Fibroblast of peridontal ligament (primary cell): Measurements from ENCODE around the gene MAG.

Experiments
- DNase-seq: peaks from one replicate; pipeline ENCODE4 v3.0.0-alpha.2; 2010; ENCODE audit errors: extremely low read depth

MAG gene

GRCh38 chr19:35299523-35300338 lies 7.8 kb downstream of the MAG start:
- DNase-seq: no peak

- DNase-seq: no peak
Measured at GRCh38 chr19:35300339-35300649, 8.3 kb downstream of the MAG start.

GRCh38 chr19:35301961-35302360 lies 10.0 kb downstream of the MAG start:
- no peak for DNase-seq

- no peak for DNase-seq
Measured at GRCh38 chr19:35302446-35302845, 10.5 kb downstream of the MAG start.

DNA sequence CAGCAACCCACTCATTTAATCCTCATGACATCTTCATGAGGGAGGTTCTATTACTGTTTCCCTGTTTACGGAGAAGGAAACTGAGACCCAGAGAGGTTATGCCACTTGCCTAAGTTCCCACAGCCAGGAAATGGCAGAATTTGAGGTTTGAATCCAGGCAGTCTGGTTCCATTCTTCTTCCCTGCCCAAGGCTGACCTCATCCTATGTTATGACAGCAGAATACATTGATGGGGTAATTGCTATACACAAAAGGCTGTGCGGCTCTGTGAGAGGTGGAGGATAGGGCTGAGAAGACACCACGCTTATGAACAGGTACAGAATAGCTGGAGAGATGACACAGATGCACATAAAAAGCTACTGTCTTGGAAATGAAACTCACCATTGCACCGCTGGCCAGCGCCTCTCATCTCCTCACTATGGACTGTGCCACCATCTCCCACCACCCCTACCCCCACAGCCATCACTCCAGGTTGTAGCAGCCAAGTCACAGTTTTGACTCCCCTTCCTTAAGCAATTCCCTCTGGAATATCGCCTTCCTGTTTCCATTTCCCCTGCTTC lies 11.5 kb downstream of the MAG start:
- no peak for DNase-seq

- no peak for DNase-seq
Measured at GRCh38 chr19:35304036-35304435, 12.1 kb downstream of the MAG start.

GRCh38 chr19:35305181-35305580 lies 13.2 kb downstream of the MAG start:
- no peak for DNase-seq

GRCh38 chr19:35306473-35307246 lies 14.7 kb downstream of the MAG start:
- DNase-seq: no peak

- DNase-seq: no peak
Measured at GRCh38 chr19:35307931-35308330, 16.0 kb downstream of the MAG start.

GRCh38 chr19:35308910-35309309 lies 16.9 kb downstream of the MAG start:
- DNase-seq: no peak

DNA sequence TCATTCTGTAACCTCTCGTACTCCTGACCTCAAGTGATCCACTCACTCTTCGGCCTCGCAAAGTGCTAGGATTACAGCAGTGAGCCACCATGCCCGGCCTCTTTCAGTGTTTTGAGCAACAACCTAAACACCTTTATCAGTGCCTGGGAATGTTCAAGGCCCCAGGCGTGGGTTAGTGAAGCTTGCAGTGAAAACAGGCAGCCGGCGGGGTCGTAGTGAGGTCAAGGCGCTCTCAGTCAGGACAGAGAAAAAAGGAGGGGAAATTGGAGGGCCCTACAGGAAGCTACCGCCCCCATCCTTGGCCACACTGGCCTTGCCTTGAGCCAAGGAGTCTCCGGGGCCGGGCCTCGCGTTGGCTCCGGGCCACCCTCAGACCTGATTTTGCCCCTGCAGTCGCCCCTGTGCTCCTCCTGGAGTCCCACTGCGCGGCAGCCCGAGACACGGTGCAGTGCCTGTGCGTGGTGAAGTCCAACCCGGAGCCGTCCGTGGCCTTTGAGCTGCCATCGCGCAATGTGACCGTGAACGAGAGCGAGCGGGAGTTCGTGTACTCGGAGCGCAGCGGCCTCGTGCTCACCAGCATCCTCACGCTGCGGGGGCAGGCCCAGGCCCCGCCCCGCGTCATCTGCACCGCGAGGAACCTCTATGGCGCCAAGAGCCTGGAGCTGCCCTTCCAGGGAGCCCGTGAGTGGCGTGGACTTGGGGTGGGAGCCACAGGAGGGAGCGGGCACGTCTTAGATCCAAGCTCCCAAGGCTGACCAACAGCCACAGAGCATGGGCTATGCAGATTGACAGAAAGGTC lies 17.7 kb downstream of the MAG start:
- no peak for DNase-seq

DNA sequence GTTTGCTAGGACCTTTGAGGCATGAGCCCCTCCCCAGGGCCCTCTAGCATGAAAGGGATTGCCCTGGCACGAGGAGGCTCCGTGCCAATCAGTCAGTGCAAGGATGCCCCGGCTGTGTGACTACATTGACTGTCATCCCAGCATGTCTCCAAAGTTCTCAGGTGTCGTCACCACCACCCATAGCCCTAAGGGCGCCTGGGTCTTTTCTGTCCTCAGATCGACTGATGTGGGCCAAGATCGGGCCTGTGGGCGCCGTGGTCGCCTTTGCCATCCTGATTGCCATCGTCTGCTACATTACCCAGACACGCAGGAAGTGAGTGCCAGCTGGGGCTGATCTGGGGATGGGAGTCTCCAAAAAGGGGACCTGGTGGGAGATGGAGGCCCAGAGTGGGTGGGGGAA lies 18.4 kb downstream of the MAG start:
- no peak for DNase-seq

GRCh38 chr19:35310811-35311465 lies 19.0 kb downstream of the MAG start:
- DNase-seq: no peak

DNA sequence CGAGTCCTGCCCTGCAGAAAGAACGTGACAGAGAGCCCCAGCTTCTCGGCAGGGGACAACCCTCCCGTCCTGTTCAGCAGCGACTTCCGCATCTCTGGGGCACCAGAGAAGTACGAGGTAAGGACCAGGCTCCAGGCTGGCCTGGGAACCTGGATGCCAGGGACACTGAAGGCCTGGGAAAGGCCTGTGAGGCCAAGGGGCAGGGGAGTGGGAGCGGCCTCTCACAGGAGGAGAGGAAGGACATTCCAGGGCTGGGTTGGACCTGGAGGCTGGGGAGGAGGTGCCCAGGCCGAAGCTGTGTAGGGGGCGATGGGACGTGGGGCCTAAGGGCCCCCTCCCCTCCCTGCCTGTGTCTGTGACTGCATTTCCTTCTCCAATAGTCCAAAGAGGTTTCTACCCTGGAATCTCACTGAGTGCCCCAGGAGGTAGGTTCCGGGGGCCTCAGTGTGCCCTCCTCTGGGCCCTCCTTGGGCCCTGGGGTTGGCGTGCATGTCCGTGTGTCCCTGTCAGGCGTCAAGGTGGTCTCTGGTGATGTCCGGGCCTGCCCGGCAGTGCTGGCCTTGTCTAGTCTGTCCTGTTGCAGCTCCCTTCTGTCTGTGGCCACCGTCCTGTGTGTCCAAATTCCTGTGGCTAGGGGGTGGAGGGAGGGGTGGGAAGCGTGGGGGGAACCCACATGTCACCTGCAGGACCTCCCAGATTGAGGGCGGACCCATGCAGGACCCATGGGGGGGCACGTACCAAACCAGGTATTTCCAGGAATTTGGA lies 20.1 kb downstream of the MAG start:
- no peak for DNase-seq

DNA sequence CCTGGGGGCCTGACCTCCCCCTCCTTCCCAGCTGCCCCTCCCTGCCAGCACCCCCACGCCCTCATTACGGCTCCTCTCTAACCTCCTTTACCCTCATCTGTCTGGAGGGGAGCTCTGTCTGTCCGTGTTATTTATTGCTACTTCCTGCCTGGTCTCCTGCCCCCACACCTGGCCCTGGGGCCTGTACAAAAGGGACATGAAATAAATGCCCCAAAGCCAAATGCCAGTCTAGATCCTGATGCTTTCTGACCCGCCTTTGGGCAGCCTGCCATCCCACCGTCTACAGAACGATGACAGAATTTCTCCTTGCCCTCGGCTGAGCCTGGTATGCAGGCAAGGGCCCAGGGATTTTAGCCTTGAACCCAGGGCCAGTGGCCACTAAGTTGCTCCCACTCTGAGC lies 21.6 kb downstream of the MAG start:
- DNase-seq: no peak

GRCh38 chr19:35314031-35314430 lies 22.1 kb downstream of the MAG start:
- DNase-seq: no peak

- no peak for DNase-seq
Measured at GRCh38 chr19:35314858-35315470, 23.0 kb downstream of the MAG start.

GRCh38 chr19:35315883-35316282 lies 23.9 kb downstream of the MAG start:
- no peak for DNase-seq

DNA sequence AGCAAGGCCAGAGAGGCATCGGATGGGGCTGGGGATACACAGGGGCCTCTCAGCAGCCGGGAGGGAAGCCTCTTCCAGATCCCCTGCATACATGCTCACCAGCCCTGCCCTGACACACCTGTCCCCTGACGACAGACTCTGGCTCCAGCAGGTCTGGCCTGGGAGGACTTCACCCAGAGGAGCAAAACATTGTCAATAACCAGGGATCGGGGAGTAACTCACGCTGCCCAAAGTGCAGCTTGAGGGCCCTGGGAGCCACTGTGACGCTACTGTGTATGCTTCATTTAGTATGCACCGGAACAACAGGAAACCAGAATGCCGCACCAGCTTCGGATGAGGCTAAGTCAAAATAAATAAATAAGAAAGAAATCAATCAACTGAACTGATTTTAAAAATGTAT lies 24.6 kb downstream of the MAG start:
- no peak for DNase-seq

GRCh38 chr19:35317464-35318043 lies 25.6 kb downstream of the MAG start:
- DNase-seq: no peak
